ENCODE results near the gene TGFB1. TPM values are rescaled to one million over a fixed set of nuclear protein-coding genes. Genes with fewer than 3 reads are reported as not detected.
"Not testable (repeated sequence)": the region's sequence is repeated elsewhere in the genome, so short reads cannot be mapped to it uniquely, and the experiment has no call there.

TGFB1 gene
- total and polyA plus RNA-seq, 12 donors = 9.7 to 44.9 (median 13.9) TPM

DNA sequence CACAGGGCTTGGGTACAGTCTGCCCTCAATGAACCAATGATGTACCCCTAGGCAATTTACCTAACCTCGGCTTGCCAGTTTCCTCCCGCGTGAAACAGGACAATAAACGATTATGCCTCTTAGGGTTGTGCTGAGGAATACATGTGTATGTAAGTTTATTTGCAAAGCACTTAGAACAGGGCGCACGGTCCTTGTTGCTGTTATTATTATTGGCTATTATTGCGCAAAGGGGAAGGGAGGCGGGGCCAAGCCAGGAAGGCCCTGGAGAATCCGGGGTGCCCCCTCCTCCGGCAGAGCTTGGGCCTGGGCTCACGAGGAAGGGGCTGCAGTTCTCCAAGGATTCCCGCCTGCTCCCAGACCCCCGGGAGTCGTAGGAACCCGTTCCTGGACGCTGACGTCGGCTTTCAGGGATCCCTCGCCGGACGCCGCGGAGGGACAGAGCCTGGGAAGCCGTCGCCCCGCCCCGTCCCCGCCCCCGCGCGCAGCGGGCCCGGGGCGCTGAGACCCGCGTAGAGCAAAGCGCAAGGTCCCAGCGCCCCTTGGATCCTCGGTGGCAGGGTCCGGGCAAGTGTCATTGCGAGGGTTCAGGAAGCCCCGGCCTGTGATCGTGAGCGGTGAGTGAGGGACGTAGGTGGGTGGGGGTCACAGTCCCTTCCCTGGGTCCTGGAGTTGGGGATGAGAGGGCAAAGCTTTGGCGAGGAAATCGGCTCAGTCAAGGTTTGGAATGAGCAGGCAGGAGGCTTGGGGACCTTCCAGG, 22.7 kb upstream of the TGFB1 start, which contains the start of gene TMEM91:
TMEM91 (plus strand) TSS at position 293 of the 757 bp plus-strand sequence. CDS start 1,777 bp downstream, outside the sequence.
- H3K4me1 ChIP-seq = peaks cover 0 to 51% (median 27%) of the 10 kb centered on the region in 9 donors
- ATAC-seq = peak; percentile 41 to 62 (median 50)
- peak within 1 kb of the TSS; percentile 41 to 88 (median 66) for H3K27ac ChIP-seq
- TF ChIP-seq CTCF (IDR thresholded peaks at IDR 0.05) = no peak
- DNase-seq = peak; percentile 29 to 48
- intact Hi-C loops (cut with DNase I) = no loop called here
- H3K9me3 ChIP-seq = no peaks in the 10 kb centered on the region
- H3K36me3 ChIP-seq = peaks cover 0 to 2% (median 0%) of the 10 kb centered on the region in 9 donors
- WGBS, 2 donors = 1 to 2% methylated on average over 47 of the region's 47 CpGs
- peak within 1 kb of the TSS; percentile 44 to 77 (median 58) for H3K4me3 ChIP-seq
- no peaks in the 10 kb centered on the region for H3K27me3 ChIP-seq

- H3K9me3 ChIP-seq = no peaks in the 10 kb centered on the region
- H3K27me3 ChIP-seq = no peaks in the 10 kb centered on the region
- TF ChIP-seq CTCF (IDR thresholded peaks at IDR 0.05) = no peak
- H3K36me3 ChIP-seq = no peaks in the 10 kb centered on the region
- intact Hi-C loops (cut with DNase I) = no loop called here
- WGBS, 2 donors = 9 to 14% methylated on average over 12 of the region's 12 CpGs
- H3K4me3 ChIP-seq = no peak overlapping the region
- no peak overlapping the region for H3K27ac ChIP-seq
- ATAC-seq = peak; percentile 76 to 88 (median 82)
- H3K4me1 ChIP-seq = peaks cover 0 to 46% (median 27%) of the 10 kb centered on the region in 9 donors
- peak; percentile 89 to 90 for DNase-seq
These were observed 20.3 kb upstream of the TGFB1 start for GRCh38 chr19:41373993-41374392.

DNA sequence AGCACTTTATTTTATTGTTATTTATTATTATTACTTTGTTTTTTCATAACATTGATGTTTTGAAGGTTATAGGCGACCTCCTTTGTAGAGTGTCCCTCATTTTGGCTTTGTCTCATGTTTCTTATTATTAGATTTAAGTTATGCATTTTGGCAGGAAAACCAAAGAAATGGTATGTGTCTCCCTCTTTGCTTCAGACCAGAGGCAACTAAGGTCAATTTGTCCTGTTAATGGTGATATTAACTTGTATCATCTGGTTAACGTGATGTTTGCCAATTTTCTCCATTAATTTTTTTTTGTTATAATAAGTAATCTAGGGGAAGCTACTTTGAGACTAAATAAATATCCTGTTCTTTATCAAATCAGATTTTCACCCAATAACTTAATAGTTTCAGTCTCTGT, 18.8 kb upstream of the TGFB1 start:
- intact Hi-C loops (cut with DNase I) = no loop called here
- Histone ChIP-seq H3K4me3 (no peak overlapping the region), H3K27me3 (no peaks in the 10 kb centered on the region), H3K36me3 (no peaks in the 10 kb centered on the region), H3K27ac (no peak overlapping the region), H3K4me1 (peaks cover 0 to 48% (median 27%) of the 10 kb centered on the region in 9 donors), H3K9me3 (no peaks in the 10 kb centered on the region)
- no peak for TF ChIP-seq CTCF (IDR thresholded peaks at IDR 0.05)
- ATAC-seq = no peak
- 74 to 78% methylated on average over 2 of the region's 2 CpGs for WGBS, 2 donors
- DNase-seq = no peak

GRCh38 chr19:41371541-41371940, 17.8 kb upstream of the TGFB1 start:
- intact Hi-C loops (cut with DNase I) = no loop called here
- H3K27me3 ChIP-seq = no peaks in the 10 kb centered on the region
- no peak for ATAC-seq
- H3K27ac ChIP-seq = no peak overlapping the region
- DNase-seq = no peak
- no peaks in the 10 kb centered on the region for H3K36me3 ChIP-seq
- TF ChIP-seq CTCF (IDR thresholded peaks at IDR 0.05) = no peak
- H3K4me1 ChIP-seq = peaks cover 0 to 50% (median 24%) of the 10 kb centered on the region in 9 donors
- no peak overlapping the region for H3K4me3 ChIP-seq
- 92 to 95% methylated on average over 8 of the region's 8 CpGs for WGBS, 2 donors
- H3K9me3 ChIP-seq = no peaks in the 10 kb centered on the region

DNA sequence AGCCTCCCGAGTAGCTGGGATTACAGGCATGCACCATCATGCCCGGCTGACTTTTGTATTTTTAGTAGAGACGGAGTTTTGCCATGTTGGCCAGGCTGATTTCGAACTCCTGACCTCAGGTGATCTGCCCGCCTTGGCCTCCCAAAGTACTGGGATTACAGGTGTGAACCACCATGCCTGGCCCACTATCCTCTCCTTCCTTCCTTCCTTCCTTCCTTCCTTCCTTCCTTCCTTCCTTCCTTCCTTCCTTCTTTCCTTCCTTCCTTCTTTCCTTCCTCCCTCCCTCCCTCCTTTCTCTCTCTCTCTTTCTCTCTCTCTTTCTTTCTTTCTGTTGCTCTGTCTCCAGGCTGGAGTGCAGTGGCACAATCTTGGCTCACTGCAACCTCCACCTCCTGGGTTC, 17.4 kb upstream of the TGFB1 start:
- WGBS, 2 donors = 96 to 98% methylated on average over 5 of the region's 5 CpGs
- DNase-seq; intact Hi-C loops (cut with DNase I); ATAC-seq; H3K27ac ChIP-seq; H3K9me3 ChIP-seq; H3K36me3 ChIP-seq; H3K27me3 ChIP-seq; H3K4me3 ChIP-seq: not testable (repeated sequence)
- H3K4me1 ChIP-seq = peaks cover 0 to 52% (median 20%) of the 10 kb centered on the region in 9 donors

Data from heart right ventricle (tissue), 16 donors.